WTC11 (cell line): ENCODE measurements around the gene MICAL1.

ENCODE experiments used
- ATF6 ChIP-seq: sonication (generic); formaldehyde crosslinking; IDR thresholded peaks from 2 replicates; pipeline ENCODE4 v1.8.1; 2023; ENCODE audit warnings: mild to moderate bottlenecking, missing genetic modification reagents
- NFE2L1 ChIP-seq: sonication (generic); formaldehyde crosslinking; IDR thresholded peaks from 2 replicates; pipeline ENCODE4 v1.8.1; 2023; ENCODE audit warnings: missing genetic modification reagents
- NR1H2 ChIP-seq: sonication (generic); formaldehyde crosslinking; IDR thresholded peaks from 2 replicates; pipeline ENCODE4 v1.9.0; 2021; ENCODE audit warnings: mild to moderate bottlenecking, moderate library complexity, missing genetic modification reagents
- TP53 ChIP-seq: sonication (generic); formaldehyde crosslinking; IDR thresholded peaks from 2 replicates; pipeline ENCODE4 v1.8.1; 2023; ENCODE audit warnings: mild to moderate bottlenecking, missing genetic modification reagents
- TF ChIP-seq, protein P1 (sequence below): fragments of 200-600 bp; IDR thresholded peaks from 2 replicates; pipeline ENCODE4 v1.8.0; 2022; ENCODE audit warnings: antibody characterized with exemption
- TF ChIP-seq, protein P2 (sequence below): sonication (generic); formaldehyde crosslinking; IDR thresholded peaks from 2 replicates; pipeline ENCODE4 v1.8.0; 2022; ENCODE audit warnings: mild to moderate bottlenecking, missing genetic modification reagents
- TF ChIP-seq, protein P3 (sequence below): sonication (generic); formaldehyde crosslinking; conservative IDR thresholded peaks from 2 replicates; pipeline ENCODE4 v1.8.1; 2022; ENCODE audit warnings: mild to moderate bottlenecking, missing genetic modification reagents

- TF ChIP-seq, protein P1, sequence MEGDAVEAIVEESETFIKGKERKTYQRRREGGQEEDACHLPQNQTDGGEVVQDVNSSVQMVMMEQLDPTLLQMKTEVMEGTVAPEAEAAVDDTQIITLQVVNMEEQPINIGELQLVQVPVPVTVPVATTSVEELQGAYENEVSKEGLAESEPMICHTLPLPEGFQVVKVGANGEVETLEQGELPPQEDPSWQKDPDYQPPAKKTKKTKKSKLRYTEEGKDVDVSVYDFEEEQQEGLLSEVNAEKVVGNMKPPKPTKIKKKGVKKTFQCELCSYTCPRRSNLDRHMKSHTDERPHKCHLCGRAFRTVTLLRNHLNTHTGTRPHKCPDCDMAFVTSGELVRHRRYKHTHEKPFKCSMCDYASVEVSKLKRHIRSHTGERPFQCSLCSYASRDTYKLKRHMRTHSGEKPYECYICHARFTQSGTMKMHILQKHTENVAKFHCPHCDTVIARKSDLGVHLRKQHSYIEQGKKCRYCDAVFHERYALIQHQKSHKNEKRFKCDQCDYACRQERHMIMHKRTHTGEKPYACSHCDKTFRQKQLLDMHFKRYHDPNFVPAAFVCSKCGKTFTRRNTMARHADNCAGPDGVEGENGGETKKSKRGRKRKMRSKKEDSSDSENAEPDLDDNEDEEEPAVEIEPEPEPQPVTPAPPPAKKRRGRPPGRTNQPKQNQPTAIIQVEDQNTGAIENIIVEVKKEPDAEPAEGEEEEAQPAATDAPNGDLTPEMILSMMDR, result no peak
- TF ChIP-seq NFE2L1 (CRISPR knock-in tag) (no peak), NR1H2 (no peak), TP53 (CRISPR knock-in tag) (no peak), ATF6 (no peak)
- TF ChIP-seq, protein P2, sequence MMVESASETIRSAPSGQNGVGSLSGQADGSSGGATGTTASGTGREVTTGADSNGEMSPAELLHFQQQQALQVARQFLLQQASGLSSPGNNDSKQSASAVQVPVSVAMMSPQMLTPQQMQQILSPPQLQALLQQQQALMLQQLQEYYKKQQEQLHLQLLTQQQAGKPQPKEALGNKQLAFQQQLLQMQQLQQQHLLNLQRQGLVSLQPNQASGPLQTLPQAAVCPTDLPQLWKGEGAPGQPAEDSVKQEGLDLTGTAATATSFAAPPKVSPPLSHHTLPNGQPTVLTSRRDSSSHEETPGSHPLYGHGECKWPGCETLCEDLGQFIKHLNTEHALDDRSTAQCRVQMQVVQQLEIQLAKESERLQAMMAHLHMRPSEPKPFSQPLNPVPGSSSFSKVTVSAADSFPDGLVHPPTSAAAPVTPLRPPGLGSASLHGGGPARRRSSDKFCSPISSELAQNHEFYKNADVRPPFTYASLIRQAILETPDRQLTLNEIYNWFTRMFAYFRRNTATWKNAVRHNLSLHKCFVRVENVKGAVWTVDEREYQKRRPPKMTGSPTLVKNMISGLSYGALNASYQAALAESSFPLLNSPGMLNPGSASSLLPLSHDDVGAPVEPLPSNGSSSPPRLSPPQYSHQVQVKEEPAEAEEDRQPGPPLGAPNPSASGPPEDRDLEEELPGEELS (CRISPR knock-in tag), result no peak
- TF ChIP-seq, protein P3, sequence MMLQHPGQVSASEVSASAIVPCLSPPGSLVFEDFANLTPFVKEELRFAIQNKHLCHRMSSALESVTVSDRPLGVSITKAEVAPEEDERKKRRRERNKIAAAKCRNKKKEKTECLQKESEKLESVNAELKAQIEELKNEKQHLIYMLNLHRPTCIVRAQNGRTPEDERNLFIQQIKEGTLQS (CRISPR knock-in tag), result no peak
Observed at GRCh38 chr6:109429496-109429895, 26.1 kb downstream of the MICAL1 start.
